HFF-Myc (cell line): ENCODE results near the gene NCR1.
"Not testable (repeated sequence)": the region's sequence is repeated elsewhere in the genome, so short reads cannot be mapped to it uniquely, and the experiment has no call there.

ENCODE experiments used
- DNase-seq: peaks from one replicate; pipeline ENCODE4 v3.0.0-alpha.2; 2011; ENCODE audit warnings: low read depth; ENCODE audit errors: extremely low read depth
- H3K4me3 ChIP-seq: replicated peaks from 2 replicates; pipeline ENCODE4 v1.5.1; 2011; ENCODE audit warnings: low read depth, mild to moderate bottlenecking, control low read depth, low read length
- CTCF ChIP-seq: IDR thresholded peaks from 2 replicates; pipeline ENCODE4 v1.5.1; 2012; ENCODE audit warnings: mild to moderate bottlenecking, low read depth, low read length, control low read depth; ENCODE audit errors: missing control alignments

Gene NCR1

GRCh38 chr19:54881884-54882283 lies 24.1 kb upstream of the NCR1 start:
- no peak for TF ChIP-seq CTCF
- no peak overlapping the region for H3K4me3 ChIP-seq
- no peak for DNase-seq

GRCh38 chr19:54882758-54883157 lies 23.2 kb upstream of the NCR1 start:
- H3K4me3 ChIP-seq, result no peak overlapping the region
- DNase-seq, result no peak
- TF ChIP-seq CTCF, result no peak

- no peak for TF ChIP-seq CTCF
- no peak overlapping the region for H3K4me3 ChIP-seq
- DNase-seq, result no peak
Measured at GRCh38 chr19:54883228-54883627, 22.7 kb upstream of the NCR1 start.

GRCh38 chr19:54888239-54888638 lies 17.7 kb upstream of the NCR1 start:
- no peak for TF ChIP-seq CTCF
- H3K4me3 ChIP-seq, result no peak overlapping the region
- no peak for DNase-seq

- TF ChIP-seq CTCF, result no peak
- DNase-seq, result no peak
- H3K4me3 ChIP-seq, result no peak overlapping the region
Measured at GRCh38 chr19:54889566-54889965, 16.4 kb upstream of the NCR1 start.

GRCh38 chr19:54893406-54893805 lies 12.5 kb upstream of the NCR1 start:
- no peak for DNase-seq
- H3K4me3 ChIP-seq, result no peak overlapping the region
- TF ChIP-seq CTCF, result no peak

GRCh38 chr19:54894106-54894505 lies 11.8 kb upstream of the NCR1 start:
- DNase-seq, H3K4me3 ChIP-seq: not testable (repeated sequence)
